ENCODE data around the gene PBOV1. TPM values are rescaled to one million over a fixed set of nuclear protein-coding genes. Genes with fewer than 3 reads are reported as not detected.

Gene PBOV1
- polyA plus RNA-seq, 3 donors: not detected

DNA sequence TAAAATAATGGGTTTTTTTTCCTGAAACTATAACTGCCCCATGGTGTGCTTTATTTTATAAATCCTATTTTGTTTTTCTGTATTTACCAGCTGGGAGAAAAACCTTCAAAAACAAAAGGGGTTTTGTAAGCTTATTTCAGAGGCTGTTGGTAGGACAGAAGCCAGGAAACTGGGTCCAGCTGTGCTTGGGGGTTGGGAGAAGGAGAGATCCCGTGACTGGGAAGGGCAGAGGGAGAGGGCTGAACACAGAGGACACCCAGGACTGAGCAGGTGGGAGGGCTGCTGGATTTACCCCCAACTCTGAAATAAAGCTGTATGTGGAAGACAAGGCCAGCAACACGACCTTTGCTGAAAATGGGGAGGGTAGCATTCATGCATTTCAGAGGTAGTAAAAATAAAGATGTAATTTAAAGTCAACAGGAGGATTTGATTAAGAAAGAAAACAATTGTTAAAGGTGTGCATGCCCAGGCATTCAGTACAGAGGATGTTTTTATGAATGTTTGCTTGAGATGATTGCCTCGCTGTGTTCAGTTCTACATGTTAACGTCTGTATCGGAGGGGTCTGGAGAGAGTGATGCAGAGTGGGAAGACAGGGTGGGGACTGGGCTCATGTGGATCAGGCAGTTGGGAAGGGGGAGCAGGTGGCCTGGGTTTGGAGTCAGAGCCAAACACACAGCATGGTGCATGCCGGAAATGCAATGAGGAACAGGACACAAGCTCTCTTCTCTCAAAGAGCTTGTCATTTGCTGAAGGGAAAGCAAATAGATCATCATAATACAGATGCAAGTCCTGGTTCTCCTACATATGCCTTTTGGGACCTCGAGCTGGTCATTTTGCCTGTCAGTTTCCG, 35.1 kb downstream of the PBOV1 start:
- H3K27ac ChIP-seq (ENCODE audit: low read depth, low read length): no peak overlapping the region
- 67 to 75% (median 69%) methylated on average over 8 of the region's 8 CpGs for WGBS, 3 donors

DNA sequence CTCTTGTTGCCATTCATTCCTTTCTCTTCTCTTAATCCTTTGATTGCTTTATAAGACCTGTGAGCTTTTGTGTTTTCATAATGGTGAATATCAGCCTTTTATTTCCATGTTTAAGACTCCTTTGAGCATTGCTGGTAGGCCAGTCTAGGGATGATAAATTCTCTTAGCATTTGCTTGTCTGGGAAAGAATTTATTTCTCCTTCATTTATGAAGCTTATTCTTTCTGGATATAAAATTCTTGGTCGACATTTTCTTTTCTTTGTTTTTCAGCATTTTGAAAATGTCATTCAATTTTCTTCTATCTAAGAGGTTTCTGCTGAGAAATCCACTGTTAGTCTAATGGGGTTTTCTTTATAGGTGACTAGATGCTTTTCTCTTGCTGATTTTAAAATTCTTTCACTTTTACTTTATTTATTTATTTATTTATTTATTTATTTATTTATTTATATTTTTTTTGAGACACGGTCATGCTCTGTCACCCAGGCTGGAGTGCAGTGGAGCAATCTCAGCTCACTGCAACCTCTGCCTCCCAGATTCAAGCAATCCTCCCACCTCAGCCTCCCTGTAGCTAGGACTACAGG, 41.5 kb downstream of the PBOV1 start:
- H3K27ac ChIP-seq (ENCODE audit: low read depth, low read length): no peak overlapping the region
- WGBS, 3 donors: 90 to 99% (median 93%) methylated on average over 2 of the region's 2 CpGs

DNA sequence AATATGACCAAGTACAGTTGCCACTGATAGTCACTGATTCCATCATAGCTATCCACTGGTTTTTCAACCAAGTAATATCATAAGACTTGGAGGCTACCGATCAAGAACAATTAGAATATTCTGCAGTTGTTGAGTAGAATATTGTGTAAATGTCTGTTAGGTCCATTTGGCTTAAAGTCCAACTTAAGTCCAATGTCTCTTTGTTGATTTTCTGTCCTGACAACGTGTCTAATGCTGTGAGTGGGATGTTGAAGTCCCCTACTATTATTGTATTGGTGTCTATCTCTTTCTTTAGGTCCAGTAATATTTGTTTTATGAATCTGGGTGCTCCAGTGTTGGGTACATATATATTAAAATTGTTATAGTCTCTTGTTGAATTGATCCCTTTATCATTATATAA, 42.7 kb downstream of the PBOV1 start:
- no peak overlapping the region for H3K27ac ChIP-seq (ENCODE audit: low read depth, low read length)
- WGBS, 3 donors: 86 to 92% (median 91%) methylated on average over 2 of the region's 2 CpGs

Other genes with a start within 250 kb of the PBOV1 start
- 10 to 100 TPM; 12.4 to 24.0 (median 16.0) TPM for gene PERP, start 111.1 kb downstream of the PBOV1 start, polyA plus RNA-seq
- gene ARFGEF3, start 56.6 kb downstream of the PBOV1 start, polyA plus RNA-seq: 1 to 10 TPM in 2 of 3 donors, under 1 TPM in 1; 0.45 to 5.3 (median 1.2) TPM
- not detected for gene SMIM28, start 159.4 kb upstream of the PBOV1 start, polyA plus RNA-seq
- 100 to 1,000 TPM in 1 of 3 donors, 10 to 100 TPM in 2; 29.8 to 273 (median 48.2) TPM for gene HEBP2, start 185.7 kb upstream of the PBOV1 start, polyA plus RNA-seq

Data from adipose tissue (tissue), 3 donors.